HG03066 (cell line): Measurements from ENCODE around the gene ARSB.
A peak's percentile ranks its signal among the peaks of the same experiment; 100 is the strongest.
"Not testable (repeated sequence)": the region's sequence is repeated elsewhere in the genome, so short reads cannot be mapped to it uniquely, and the experiment has no call there.

ENCODE experiments used
- ATAC-seq: cut with Tn5 transposase; IDR thresholded peaks from one replicate; pipeline ENCODE4 v1.9.1; 2021; ENCODE audit warnings: low read depth; ENCODE audit not compliant: unreplicated experiment

Gene ARSB

DNA sequence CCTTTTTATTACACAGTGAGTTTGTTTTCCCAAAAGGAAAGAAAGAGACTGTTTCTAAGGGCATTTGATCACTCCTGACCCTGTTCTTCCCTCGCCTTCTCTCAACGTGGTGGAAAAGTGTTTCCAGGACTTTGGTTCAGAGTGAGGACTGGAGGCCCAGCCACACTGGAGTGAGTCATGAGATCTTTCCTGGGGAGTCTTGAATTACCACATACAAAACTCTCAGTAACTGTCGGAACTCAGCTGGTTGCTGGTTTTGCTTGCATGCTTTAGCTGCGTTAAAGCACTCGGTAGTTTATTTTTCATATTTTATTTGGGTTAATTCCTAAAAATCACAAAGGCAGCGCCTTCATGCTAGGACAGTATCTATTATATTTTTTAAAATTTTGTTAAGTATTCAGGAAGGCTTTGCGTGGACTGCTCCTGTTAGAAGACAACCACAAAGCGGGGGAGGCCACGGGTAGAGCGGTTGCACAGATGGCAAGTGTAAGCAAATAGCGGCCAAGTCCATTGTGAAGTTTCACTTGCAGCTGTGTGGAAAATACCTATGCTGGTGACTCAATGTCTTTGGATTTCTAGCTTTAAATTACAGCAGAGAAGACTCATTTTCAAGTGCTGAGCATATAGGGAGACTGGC is 77.7 kb downstream of the ARSB start:
- no peak for ATAC-seq

DNA sequence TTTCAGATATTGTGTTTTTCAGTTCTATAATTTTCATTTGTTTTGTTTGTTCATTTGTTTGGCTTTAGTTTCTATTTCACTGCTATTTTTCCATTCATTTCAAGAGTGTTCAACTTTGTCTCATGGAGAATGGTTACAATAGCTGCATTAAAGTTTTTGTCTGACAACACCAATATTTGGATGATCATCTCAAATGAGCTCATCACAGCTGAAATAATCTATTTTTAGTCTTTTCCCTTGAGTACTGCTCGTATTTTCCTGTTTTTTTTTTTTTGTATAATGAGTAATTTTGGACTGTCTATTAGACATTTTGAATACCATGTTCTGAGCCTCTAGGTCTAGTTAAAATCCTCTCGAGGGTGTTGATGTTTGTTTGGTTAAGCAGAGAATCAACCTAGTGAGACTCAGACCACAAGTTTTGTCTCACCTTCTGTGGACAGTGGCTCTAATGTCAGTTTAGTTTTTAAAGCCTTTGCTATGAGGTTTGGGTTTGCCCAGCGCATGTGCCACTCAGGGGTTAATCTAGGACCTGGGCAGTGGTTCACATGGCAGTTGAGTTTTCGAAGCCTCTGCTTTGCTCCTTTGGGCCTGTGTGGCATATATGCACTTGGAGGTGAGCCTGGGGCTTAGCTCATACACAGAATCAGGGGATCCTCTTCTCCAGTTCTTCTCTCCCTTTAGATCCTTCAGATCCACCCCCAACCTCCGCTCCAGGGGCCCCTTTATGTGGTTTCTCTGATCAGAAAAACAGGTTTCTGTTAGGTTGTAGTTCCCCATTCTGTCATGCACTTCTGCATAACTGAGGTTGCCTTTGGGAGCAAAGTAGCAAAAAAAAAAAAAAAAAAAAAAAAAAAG is 79.8 kb downstream of the ARSB start:
- peak; percentile 82 for ATAC-seq

DNA sequence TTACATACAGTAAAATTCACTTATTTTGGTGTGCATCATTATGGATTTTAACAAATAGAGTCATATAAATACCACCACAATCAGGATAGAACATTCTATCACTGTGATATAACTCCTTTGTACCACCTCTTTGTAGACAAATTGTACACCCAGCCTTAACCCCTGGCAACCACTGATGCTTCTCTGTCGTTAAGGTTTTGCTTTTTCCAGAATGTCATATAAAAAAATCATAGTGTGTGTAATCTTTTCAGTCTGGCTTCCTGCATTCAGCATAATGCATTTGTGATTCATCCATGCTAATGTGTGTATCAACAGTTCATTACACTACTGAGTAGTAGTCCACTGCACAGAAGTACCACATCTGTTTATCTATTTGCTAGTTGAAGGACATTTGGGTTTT is 81.2 kb downstream of the ARSB start:
- ATAC-seq, result no peak

DNA sequence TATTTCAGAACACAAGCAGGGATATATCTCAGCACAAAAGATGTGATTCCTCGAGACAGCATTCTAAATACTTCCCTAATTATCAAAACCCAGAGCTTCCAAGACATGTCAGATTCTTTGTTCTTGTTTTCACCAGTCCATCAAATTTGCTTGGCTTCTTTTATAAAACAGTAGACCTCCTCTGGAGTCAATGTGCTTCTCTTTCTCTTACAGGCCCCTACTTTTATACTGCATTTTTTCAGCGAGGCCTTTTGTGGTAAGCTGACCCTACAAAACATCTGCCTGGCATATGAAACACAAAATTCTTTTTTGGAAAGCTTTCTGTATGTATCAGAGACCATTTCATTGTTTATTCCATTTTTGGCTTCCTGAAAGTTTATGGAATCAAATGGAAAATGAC is 81.8 kb downstream of the ARSB start:
- no peak for ATAC-seq

DNA sequence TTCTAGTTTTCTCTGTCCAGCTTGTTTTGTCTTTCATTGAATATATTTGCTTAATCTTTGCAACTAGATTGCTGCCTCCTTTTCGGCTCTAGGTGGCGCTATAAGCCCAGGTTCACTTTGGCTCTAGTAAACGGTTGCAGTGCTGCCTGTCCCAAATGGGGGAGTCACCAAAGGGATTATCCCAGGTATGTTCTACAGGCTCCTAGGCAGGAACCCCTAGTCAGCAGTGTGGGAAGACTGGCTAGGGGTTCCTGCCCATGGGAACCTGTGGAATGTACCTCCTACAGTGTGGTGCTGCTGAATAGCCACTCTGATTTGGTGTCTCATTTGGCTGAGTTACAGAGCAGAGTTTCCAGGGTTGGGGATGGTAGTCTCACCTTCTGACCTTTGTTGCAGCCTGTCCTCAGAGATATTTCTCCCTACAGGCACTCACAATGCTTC is 85.2 kb downstream of the ARSB start:
- ATAC-seq, result no peak

DNA sequence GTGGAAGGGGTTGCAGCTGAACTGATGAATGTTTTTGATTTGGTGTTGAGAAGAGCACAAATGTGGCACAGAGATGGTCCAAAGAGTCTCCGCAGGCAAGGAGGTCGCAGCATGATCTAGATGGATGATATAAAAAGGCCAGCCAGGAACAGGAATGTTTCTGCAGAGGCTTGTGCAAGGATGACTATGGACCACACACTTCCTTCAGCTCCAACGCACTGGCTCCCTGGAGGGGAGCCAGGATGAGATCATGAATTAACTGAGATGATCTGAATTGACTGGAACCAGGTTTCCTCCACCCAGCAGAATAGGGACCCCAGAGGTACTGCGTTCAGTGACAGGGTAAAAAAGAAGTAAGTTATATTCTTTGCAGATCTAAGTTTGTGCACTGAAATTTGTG is 89.0 kb downstream of the ARSB start:
- ATAC-seq, result no peak

DNA sequence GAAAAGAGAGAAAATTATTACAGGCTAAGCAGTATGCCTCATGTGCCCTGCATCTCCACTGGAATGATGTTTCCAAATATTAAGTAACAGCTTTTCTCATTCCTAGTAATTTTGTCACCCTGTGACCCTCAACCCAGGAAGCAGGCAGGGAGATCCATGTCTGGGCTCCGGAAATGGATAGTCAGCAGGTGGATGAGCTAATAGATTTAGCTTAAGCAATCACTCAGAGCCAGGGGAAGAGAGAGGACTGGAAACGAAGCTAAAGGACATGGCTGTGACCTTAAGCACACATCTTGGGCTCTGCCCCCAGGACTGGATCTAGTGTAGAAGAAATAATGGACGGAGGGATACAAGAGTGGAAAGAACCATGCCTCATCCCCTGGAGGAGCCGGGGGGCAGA is 89.5 kb downstream of the ARSB start:
- ATAC-seq, result no peak

DNA sequence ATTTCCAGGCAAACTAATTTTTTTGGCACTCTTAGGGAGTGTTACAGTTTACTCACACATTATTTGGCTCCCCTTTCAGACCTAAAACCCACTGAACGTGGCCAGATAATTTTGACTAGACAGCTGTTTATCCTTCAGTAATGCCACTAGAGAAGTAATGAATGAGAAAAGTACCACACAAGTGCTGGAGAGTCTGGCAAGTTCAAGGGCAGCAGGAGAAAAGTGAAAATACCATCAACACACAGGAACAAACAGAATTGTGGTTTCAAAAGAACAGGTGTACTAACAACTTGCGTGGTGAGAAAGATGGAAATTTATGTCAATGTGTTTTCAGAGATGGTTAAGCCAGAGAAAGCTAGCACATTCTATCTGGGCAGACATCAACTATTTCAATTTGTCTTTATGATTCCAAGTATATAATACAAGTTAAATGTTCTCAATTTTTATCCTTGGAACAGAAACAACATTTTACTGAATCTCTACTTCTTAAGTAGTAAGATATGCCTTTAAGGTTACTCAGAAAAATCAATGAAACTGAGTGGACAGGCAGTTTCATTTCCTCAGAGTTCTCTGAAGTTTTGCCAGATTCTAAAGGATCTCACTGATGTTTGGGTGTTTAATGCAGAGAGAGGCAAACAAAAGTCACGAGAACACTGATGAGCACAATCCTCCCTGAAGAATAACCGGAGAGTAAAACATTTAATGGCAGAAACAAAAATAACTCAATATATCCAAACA is 91.0 kb downstream of the ARSB start:
- no peak for ATAC-seq

DNA sequence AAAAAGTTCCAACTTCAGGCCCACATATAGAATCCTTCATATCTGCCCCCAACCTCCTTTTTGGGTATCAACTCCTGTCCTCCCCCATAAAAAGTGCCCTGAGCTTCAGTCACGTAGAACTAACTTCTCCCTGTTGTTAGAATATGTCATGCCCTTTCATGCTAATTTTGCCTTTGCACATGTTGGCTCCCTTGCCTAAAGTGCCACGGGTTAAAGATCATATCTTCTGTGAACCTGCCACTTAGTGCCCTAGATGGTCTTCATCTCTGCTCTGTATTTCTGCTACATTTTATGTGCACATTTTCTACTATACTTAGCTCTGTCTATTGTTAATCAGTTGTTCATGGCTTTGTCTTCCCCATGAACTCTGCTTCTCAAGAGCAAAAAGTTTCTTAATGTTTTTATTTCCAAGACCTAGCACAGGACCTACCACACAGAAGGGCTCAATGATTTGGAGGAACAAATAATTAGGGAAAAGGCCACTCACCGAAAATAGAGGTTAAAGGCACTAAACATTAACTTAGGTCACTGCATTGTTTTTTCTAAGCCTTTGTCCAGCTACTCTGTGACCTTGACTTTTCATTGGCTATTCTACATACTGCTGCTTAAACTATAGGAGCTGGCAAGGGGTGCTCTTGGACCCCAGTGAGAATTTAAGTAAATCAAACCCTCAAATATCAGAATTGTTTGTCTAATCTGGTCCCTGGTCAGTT is 94.3 kb downstream of the ARSB start:
- ATAC-seq, result no peak

DNA sequence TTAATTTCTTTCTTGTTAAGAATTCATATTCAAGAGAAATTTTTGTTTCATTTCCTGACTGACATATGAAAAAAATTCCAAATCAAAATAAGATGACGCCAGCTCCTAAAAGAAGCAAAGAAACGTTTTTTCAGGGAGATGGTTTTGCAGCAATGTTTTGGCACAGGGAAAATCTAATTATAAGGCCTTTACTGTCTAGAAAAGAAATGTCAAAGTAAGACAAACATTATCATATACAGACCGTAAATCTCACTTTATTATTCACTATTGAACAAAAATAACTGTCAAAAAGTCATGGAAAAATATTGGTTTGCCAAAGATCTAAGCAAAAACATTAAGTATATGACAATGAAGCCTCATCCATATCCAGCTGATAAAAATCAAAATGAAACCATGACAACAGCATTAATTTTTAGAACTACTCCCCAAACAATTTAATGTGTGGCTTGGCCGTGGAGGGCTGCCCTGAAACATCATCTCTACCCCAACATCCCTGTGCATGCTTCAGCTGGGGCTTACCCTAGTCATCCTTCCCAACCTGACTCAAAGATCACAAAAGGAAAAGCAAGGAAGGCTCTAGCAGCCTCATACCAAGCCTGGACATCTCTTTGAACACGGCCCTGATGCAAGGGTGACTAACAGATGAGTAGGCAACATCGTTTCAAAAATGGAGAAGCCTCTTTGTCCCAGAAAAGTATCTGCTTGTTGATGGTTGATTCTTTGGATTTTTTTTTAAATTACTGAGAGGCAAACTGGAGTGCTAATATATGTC is 95.6 kb downstream of the ARSB start:
- no peak for ATAC-seq

DNA sequence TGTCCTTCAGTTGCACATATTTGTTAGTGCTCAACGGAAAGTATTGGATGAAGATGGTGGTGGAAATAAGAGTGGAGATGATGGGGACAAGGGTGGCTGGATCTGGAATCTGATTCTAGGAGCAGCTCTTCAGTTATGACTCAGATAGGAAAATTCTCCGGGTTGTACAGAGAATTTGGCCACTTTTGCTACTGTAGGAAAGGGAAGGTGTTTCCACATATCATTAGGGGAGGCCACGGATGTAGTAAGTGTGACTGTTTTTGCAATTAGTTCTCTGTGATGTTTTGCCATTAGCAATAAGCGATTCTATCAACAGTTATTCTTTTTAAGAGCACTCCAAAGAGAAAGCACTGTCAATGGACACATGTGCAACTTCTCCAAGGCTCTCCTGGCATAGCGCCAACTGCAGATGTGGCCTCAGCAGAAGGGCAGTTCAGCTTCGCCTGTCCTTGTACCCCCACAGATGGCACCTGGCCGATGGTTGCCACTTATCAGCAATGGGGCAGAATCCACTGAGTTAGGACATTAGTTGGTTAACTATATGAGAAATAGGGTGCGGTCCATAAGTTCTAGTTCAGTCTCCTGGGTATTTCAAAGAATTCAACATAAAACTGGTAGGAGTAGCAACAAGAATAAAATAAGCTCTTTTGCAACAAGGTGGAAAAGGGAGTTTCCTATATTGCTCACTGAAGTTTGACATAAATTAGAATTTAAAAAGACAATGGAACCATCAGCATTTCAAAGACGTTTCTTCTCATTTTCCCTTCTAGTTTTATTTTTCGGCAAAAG is 96.3 kb downstream of the ARSB start:
- ATAC-seq, result no peak

DNA sequence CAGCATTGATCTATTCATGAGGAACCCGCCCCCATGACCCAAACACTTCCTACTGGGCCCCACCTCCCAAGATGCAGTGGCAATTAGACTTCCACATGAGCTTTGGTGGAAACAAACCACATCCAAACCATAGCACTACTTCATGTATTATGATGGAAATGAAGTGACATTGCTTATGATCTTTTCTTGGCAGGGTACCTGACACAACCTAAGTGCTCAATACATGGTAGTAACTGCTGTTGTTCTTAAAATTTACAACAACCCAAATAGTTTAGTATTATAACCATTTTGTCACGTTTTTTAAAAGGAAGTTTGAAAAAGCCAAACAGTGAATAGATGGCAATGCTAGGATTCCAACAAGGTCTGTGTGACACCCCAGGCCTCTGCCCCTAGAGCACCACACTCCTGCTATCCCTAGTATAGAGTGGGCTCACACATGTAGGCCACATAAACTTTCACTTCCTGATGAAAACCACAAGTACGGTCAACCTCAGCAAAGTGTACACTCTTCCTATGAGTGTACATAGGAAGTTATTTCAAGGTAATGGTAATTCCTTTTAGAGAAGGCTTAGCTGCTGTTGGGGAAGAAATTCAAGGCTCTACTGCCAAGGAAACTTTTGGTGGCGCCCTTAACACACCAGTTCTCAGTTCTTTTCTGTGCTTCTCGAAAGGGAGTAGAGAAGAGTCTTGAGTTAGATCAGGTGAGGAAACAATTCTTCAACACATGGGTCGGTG is 97.6 kb downstream of the ARSB start:
- peak; percentile 99 for ATAC-seq

DNA sequence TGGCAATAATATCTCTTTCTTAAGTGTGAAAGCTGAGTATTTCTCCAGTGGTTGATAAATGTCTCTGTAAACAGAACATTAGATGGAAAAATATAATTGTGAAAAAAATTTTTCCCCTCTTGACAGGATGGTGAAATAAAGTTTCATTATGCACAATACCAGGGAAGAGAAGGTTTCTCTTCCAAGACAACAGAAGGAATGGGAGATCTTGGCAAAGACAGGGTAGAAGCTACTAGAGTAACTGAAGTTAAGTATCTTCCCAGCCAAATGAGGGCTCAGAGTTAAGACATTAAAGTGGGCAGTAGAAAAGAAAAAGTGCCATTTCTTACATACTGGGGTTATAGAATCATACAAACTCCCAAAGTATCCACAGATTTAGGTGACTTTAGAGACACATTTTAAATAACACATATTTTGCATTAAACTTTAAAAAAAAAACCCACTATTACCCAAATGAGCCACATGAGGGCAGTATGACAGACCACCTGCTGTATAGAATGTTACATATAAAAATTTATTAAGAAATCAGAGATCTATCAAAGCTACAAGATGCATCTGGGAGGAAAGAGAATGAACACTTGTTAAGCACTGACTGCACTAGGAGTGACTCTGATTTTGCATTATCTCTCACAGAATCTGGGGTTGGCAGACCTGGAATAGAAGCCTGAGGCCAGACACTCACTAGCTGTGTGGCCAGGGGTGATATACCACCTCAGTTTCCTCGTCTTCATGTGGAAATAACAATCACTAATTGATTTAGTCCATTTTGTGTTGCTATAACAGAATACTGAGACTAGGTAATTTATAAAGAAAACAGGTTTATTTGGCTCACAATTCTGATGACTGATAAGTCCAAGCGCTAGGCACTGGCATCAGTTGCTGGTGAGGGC is 98.5 kb downstream of the ARSB start:
- ATAC-seq, result no peak

DNA sequence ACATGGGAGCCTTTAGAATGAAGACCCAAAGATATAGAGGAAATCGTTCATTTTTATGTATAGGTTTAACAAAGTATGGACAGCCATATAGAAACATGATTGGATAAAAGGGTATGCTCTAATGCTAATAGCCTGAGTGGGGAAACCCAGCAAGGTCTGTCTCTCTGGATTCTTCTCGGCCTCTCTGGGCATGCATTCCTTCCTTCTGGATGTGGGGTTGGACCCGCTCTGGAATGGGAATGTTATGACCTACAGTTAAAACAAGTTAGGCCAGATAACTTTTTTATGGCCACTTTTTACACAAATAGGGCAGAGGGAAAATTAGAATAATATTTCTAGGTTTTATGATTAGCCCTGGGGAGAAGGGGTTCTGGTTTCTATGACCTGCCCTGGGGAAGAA is 103.2 kb downstream of the ARSB start:
- ATAC-seq, result no peak

DNA sequence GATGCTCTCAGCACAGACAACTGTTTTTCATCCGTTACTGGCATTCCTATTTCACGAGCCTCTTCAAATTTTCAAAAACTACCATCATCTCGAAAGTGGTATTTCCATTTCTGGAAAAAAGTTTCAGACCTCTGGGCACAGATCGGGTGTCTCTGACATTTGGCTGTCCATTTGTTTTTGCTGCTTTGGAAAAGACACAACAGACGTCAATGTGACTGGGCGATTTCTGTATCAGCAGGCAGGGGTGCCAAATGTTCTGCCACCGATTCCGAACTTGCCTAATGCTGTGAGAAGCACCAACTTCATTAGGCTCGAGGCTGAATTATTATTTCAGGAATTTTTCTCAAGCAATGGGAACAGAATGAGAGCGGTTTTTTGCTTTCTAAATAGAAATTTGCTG is 105.6 kb downstream of the ARSB start:
- no peak for ATAC-seq

DNA sequence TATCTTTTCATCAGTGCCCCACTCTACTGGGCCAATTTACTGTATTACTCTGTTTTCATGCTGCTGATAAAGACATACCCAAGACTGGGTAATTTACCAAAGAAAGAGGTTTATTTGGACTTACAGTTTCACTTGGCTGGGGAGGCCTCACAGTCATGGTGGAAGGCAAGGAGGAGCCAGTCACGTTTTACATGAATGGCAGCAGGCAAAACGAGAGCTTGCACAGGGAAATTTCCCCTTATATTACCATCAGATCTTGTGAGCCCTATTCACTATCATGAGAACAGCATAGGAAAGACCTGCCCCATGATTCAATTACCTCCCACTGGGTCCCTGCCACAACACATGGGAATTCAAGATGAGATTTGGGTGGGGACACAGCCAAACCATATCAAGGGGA is 119.0 kb downstream of the ARSB start:
- not testable (repeated sequence) for ATAC-seq

DNA sequence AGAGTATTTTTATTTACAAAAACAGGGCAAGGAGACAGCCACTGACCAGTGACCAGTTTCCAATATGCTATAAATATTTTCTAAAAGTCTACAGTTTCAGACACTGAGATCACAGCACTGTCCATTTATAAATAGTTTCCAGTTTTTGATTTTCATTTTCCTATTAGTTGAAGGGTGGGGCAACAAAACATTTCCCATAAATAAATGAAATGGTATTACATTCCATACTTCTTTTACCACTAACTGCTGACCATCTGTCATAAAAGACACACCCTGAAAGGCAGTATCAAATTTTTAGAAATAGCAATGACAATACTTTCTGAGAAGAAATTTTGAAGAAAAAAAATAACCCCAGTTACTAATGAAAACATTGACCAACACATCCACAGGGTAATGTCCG is 126.7 kb downstream of the ARSB start:
- ATAC-seq, result no peak

DNA sequence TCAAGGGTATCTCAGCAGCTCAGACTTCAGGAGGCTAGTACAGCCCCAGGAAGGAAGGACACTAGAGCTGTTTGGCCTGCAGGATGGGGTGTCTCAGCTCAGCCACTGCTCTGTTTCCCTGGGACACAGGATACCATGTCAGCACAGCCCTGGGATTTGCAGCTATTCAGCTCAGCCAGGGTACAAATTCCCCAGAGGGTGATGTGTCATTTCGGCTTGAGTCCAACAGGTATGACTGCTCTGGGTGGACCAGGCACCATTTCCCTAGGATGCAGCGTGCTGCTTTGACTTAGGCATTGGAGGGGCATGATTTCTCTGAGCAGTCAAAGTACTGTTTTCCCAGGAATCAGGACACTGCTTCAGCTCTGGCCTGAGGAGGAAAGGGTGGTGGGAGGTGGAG is 130.1 kb downstream of the ARSB start:
- ATAC-seq, result no peak
